ENCODE measurements around the gene LRRC15. TPM values are rescaled to one million over a fixed set of nuclear protein-coding genes. Genes with fewer than 3 reads are reported as not detected.

Gene LRRC15
- total RNA-seq, 2 experiments from 2014 or later, result 0.04 TPM; not detected in 1

- H3K27me3 Mint-ChIP-seq, result no peaks in the 10 kb centered on the region
- H3K27ac Mint-ChIP-seq, result no peak overlapping the region
- intact Hi-C loops (cut with DNase I, micrococcal nuclease), result no loop called here
- POLR2A ChIA-PET, result no interaction called here
- CTCF ChIA-PET, result interaction anchor here (1.0 to 1.2 kb wide), 4 partner anchors 9 to 660 kb away, joined by 3 to 5 read pairs (median 4); no protein-coding TSS in a partner anchor
- DNase-seq (no peak), ATAC-seq (no peak)
- no peaks in the 10 kb centered on the region for H3K36me3 Mint-ChIP-seq (ENCODE audit: low read depth)
- peaks cover under 1% of the 10 kb centered on the region for H3K9me3 Mint-ChIP-seq (ENCODE audit: low read depth)
- H3K4me1 Mint-ChIP-seq, result peaks cover 11% of the 10 kb centered on the region
- no peak overlapping the region for H3K4me3 Mint-ChIP-seq
These were observed 44.7 kb downstream of the LRRC15 start for GRCh38 chr3:194324823-194325327.

- Mint-ChIP-seq H3K27ac (no peak overlapping the region), H3K9me3 (ENCODE audit: low read depth) (peaks cover 8% of the 10 kb centered on the region), H3K4me3 (no peak overlapping the region), H3K4me1 (peaks cover 11% of the 10 kb centered on the region), H3K27me3 (no peaks in the 10 kb centered on the region), H3K36me3 (ENCODE audit: low read depth) (no peaks in the 10 kb centered on the region)
- intact Hi-C loops (cut with DNase I, micrococcal nuclease), result no loop called here
- CTCF ChIA-PET, result interaction anchor here (0.7 to 1.1 kb wide), 6 partner anchors 8 to 659 kb away, joined by 3 to 5 read pairs (median 3); no protein-coding TSS in a partner anchor
- DNase-seq (peak; percentile 62), ATAC-seq (peak; percentile 74)
- POLR2A ChIA-PET, result no interaction called here
These were observed 45.5 kb downstream of the LRRC15 start for GRCh38 chr3:194323785-194324735.

- peak; percentile 73 for DNase-seq
- ATAC-seq, result peak; percentile 68
- Mint-ChIP-seq H3K36me3 (ENCODE audit: low read depth) (no peaks in the 10 kb centered on the region), H3K4me1 (peaks cover 11% of the 10 kb centered on the region), H3K9me3 (ENCODE audit: low read depth) (peaks cover 10% of the 10 kb centered on the region), H3K4me3 (no peak overlapping the region), H3K27me3 (peaks cover 2% of the 10 kb centered on the region), H3K27ac (peak overlapping the region; percentile 41)
- POLR2A ChIA-PET, result no interaction called here
- intact Hi-C loops (cut with DNase I, micrococcal nuclease), result no loop called here
- CTCF ChIA-PET, result interaction anchor here (0.7 to 1.9 kb wide), 3 partner anchors 9 to 444 kb away, joined by 3 to 5 read pairs (median 5); no protein-coding TSS in a partner anchor
These were observed 46.8 kb downstream of the LRRC15 start for GRCh38 chr3:194322678-194323211.

- H3K4me3 Mint-ChIP-seq, result no peak overlapping the region
- no peak overlapping the region for H3K27ac Mint-ChIP-seq
- ChIA-PET CTCF (interaction anchor here (1.9 kb wide), 1 partner anchor 24 kb away, joined by 5 read pairs; no protein-coding TSS in a partner anchor), POLR2A (no interaction called here)
- H3K9me3 Mint-ChIP-seq (ENCODE audit: low read depth), result peaks cover 10% of the 10 kb centered on the region
- H3K4me1 Mint-ChIP-seq, result peaks cover 11% of the 10 kb centered on the region
- H3K36me3 Mint-ChIP-seq (ENCODE audit: low read depth), result no peaks in the 10 kb centered on the region
- peaks cover 6% of the 10 kb centered on the region for H3K27me3 Mint-ChIP-seq
- DNase-seq (no peak), ATAC-seq (no peak)
- intact Hi-C loops (cut with DNase I, micrococcal nuclease), result no loop called here
These were observed 47.6 kb downstream of the LRRC15 start for GRCh38 chr3:194321693-194322640.

GRCh38 chr3:194320744-194321243 is 48.7 kb downstream of the LRRC15 start:
- ChIA-PET POLR2A (no interaction called here), CTCF (no interaction called here)
- peaks cover 10% of the 10 kb centered on the region for H3K9me3 Mint-ChIP-seq (ENCODE audit: low read depth)
- peaks cover 14% of the 10 kb centered on the region for H3K4me1 Mint-ChIP-seq
- intact Hi-C loops (cut with DNase I, micrococcal nuclease), result no loop called here
- DNase-seq, result no peak
- no peak for ATAC-seq
- H3K27me3 Mint-ChIP-seq, result peaks cover 10% of the 10 kb centered on the region
- H3K36me3 Mint-ChIP-seq (ENCODE audit: low read depth), result no peaks in the 10 kb centered on the region
- no peak overlapping the region for H3K4me3 Mint-ChIP-seq
- no peak overlapping the region for H3K27ac Mint-ChIP-seq

GRCh38 chr3:194320100-194320499 is 49.4 kb downstream of the LRRC15 start:
- Mint-ChIP-seq H3K27ac (no peak overlapping the region), H3K4me1 (peaks cover 17% of the 10 kb centered on the region), H3K9me3 (ENCODE audit: low read depth) (peaks cover 10% of the 10 kb centered on the region), H3K4me3 (no peak overlapping the region), H3K36me3 (ENCODE audit: low read depth) (no peaks in the 10 kb centered on the region), H3K27me3 (peaks cover 13% of the 10 kb centered on the region)
- ChIA-PET POLR2A (no interaction called here), CTCF (interaction anchor here (0.7 kb wide), 1 partner anchor 182 kb away, joined by 3 read pairs; no protein-coding TSS in a partner anchor)
- DNase-seq, result no peak
- intact Hi-C loops (cut with DNase I, micrococcal nuclease), result no loop called here
- ATAC-seq, result no peak

- Mint-ChIP-seq H3K4me1 (peaks cover 19% of the 10 kb centered on the region), H3K36me3 (ENCODE audit: low read depth) (no peaks in the 10 kb centered on the region), H3K4me3 (no peak overlapping the region), H3K9me3 (ENCODE audit: low read depth) (peaks cover 10% of the 10 kb centered on the region), H3K27ac (no peak overlapping the region), H3K27me3 (peaks cover 18% of the 10 kb centered on the region)
- ChIA-PET POLR2A (no interaction called here), CTCF (no interaction called here)
- DNase-seq (no peak), ATAC-seq (no peak)
- intact Hi-C loops (cut with DNase I, micrococcal nuclease), result loop anchor here in 1 of 2 experiments (10.0 kb wide), 1 partner anchor 114 kb away; no protein-coding TSS in a partner anchor
These were observed 50.9 kb downstream of the LRRC15 start for GRCh38 chr3:194318511-194319161.

- Mint-ChIP-seq H3K27me3 (peaks cover 18% of the 10 kb centered on the region), H3K27ac (no peak overlapping the region), H3K4me1 (peaks cover 8% of the 10 kb centered on the region), H3K4me3 (no peak overlapping the region), H3K36me3 (ENCODE audit: low read depth) (no peaks in the 10 kb centered on the region), H3K9me3 (ENCODE audit: low read depth) (peaks cover 10% of the 10 kb centered on the region)
- no peak for DNase-seq
- no peak for ATAC-seq
- intact Hi-C loops (cut with DNase I, micrococcal nuclease), result loop anchor here in 1 of 2 experiments (10.0 kb wide), 1 partner anchor 112 kb away; no protein-coding TSS in a partner anchor
- ChIA-PET POLR2A (no interaction called here), CTCF (interaction anchor here (0.6 to 3.7 kb wide), 14 partner anchors 10 to 659 kb away, joined by 3 to 54 read pairs (median 4); no protein-coding TSS in a partner anchor)
These were observed 52.6 kb downstream of the LRRC15 start for GRCh38 chr3:194316918-194317317.

- Mint-ChIP-seq H3K36me3 (ENCODE audit: low read depth) (no peaks in the 10 kb centered on the region), H3K9me3 (ENCODE audit: low read depth) (peaks cover 10% of the 10 kb centered on the region), H3K4me1 (peaks cover 8% of the 10 kb centered on the region), H3K27ac (no peak overlapping the region), H3K27me3 (peaks cover 19% of the 10 kb centered on the region), H3K4me3 (no peak overlapping the region)
- POLR2A ChIA-PET, result interaction anchor here (0.6 to 1.0 kb wide), 3 partner anchors 175 to 481 kb away, joined by 3 to 6 read pairs (median 3); no protein-coding TSS in a partner anchor
- intact Hi-C loops (cut with DNase I, micrococcal nuclease), result loop anchor here (1.0 to 10.0 kb wide), 9 partner anchors 61 to 651 kb away; no protein-coding TSS in a partner anchor
- DNase-seq, result no peak
- ATAC-seq, result peak; percentile 24
- CTCF ChIA-PET, result interaction anchor here (0.6 to 3.7 kb wide), 49 partner anchors 8 to 1092 kb away, joined by 3 to 54 read pairs (median 4); partner anchors contain the start of gene GP5
These were observed 53.6 kb downstream of the LRRC15 start for GRCh38 chr3:194315965-194316361.
